CD4-positive, alpha-beta T cell (primary cell): ENCODE measurements around the gene MTMR8. TPM values are rescaled to one million over a fixed set of nuclear protein-coding genes. Genes with fewer than 3 reads are reported as not detected.

Experiments used
- ATAC-seq: fragments of 200-7000 bp; cut with Tn5 transposase; one replicate; pipeline ENCODE4 v1.10.0; 2022; ENCODE audit warnings: mild to moderate bottlenecking; ENCODE audit not compliant: poor library complexity
- CTCF ChIA-PET: fragments of 350-600 bp; sonication (Branson Sonifier 250); formaldehyde crosslinking; loops from one replicate; lab custom pipeline; 2021; ENCODE audit warnings: antibody characterized with exemption, inconsistent platforms; lab: Charles Lee
- POLR2A ChIA-PET: fragments of 350-600 bp; sonication (Branson Sonifier 250); formaldehyde crosslinking; loops from one replicate; lab custom pipeline; 2021; ENCODE audit warnings: antibody characterized with exemption, inconsistent platforms; lab: Charles Lee
- DNase-seq, 14 experiments: peaks; one replicate each; pipeline ENCODE4 v3.0.0-alpha.2; 2013 to 2020; ENCODE audit warnings: mixed read lengths in 2 of 14
- H3K27ac ChIP-seq, 2 donors: one replicate each; pipeline versions ENCODE4 v1.5.1 to v1.7.0; 2013; ENCODE audit warnings: low read length in 2 of 2, low read depth in 1 of 2, mild to moderate bottlenecking in 1 of 2
- H3K27me3 ChIP-seq, 2 experiments: 1 replicate in 1 of 2; 2 replicates in 1 of 2; pipeline versions ENCODE4 v1.6.1 to v1.7.0; 2013; ENCODE audit warnings: low read length in 2 of 2, control low read depth in 1 of 2, mild to moderate bottlenecking in 1 of 2, moderate library complexity in 1 of 2; ENCODE audit not compliant: insufficient read depth in 2 of 2, control insufficient read depth in 1 of 2
- H3K36me3 ChIP-seq: one replicate; pipeline ENCODE4 v1.6.1; 2013; ENCODE audit warnings: low read length, control low read depth; ENCODE audit not compliant: insufficient read depth
- H3K4me1 ChIP-seq: one replicate; pipeline ENCODE4 v1.6.1; 2013; ENCODE audit warnings: low read length, control low read depth; ENCODE audit not compliant: insufficient read depth
- H3K4me3 ChIP-seq: one replicate; pipeline ENCODE4 v1.5.1; 2013; ENCODE audit warnings: mild to moderate bottlenecking, low read length, moderate library complexity
- H3K9me3 ChIP-seq, 2 experiments: 1 replicate in 1 of 2; 2 replicates in 1 of 2; pipeline versions ENCODE4 v1.6.1 to v1.7.0; 2013; ENCODE audit warnings: low read length in 2 of 2, mild to moderate bottlenecking in 2 of 2, control low read depth in 1 of 2, moderate library complexity in 1 of 2; ENCODE audit not compliant: control insufficient read depth in 1 of 2, insufficient read depth in 1 of 2
- H3K27ac Mint-ChIP-seq: one replicate; pipeline ENCODE4 v1.8.0; 2020; ENCODE audit warnings: mixed read lengths
- H3K27me3 Mint-ChIP-seq: one replicate; pipeline ENCODE4 v1.8.0; 2021; ENCODE audit warnings: mixed read lengths
- H3K36me3 Mint-ChIP-seq: one replicate; pipeline ENCODE4 v1.8.0; 2021; ENCODE audit warnings: low read depth, mixed read lengths
- H3K4me1 Mint-ChIP-seq: one replicate; pipeline ENCODE4 v1.8.0; 2021; ENCODE audit warnings: low read depth, mixed read lengths
- H3K4me3 Mint-ChIP-seq: one replicate; pipeline ENCODE4 v1.8.0; 2020; ENCODE audit warnings: mild to moderate bottlenecking, mixed read lengths
- H3K9me3 Mint-ChIP-seq: one replicate; pipeline ENCODE4 v1.8.0; 2020; ENCODE audit warnings: mixed read lengths
- CTCF ChIP-seq: fragments of 200-600 bp; IDR thresholded peaks from one replicate; pipeline ENCODE4 v1.8.0; 2022; ENCODE audit warnings: antibody characterized with exemption, mild to moderate bottlenecking
- intact Hi-C, 2 experiments: fragments of 100-400 bp; cut with DNase I in 1 of 2; cut with micrococcal nuclease in 1 of 2; formaldehyde crosslinking; loops; one replicate each; pipeline versions ENCODE4 v1.15.1 to v1.9.0; 2023 to 2025; cut with DNase I, micrococcal nuclease
- total RNA-seq, 174 experiments: library from RNA in 2 of 174; stranded (reverse) in 2 of 174; gene quantifications; one replicate each; pipeline ENCODE4 v1.2.3 and lab custom pipeline; 2021 to 2026

Gene MTMR8
- total RNA-seq, 2 experiments from 2014 or later = 2.3 to 3.1 TPM

GRCh38 chrX:64338296-64338695 is 57.0 kb downstream of the MTMR8 start:
- DNase-seq (no peak), ATAC-seq (no peak)
- ChIA-PET CTCF (no interaction called here), POLR2A (no interaction called here)
- peaks cover 9% of the 10 kb centered on the region for H3K36me3 ChIP-seq
- H3K27me3 ChIP-seq = no peaks in the 10 kb centered on the region
- no peaks in the 10 kb centered on the region for H3K4me1 Mint-ChIP-seq
- no peaks in the 10 kb centered on the region for H3K27me3 Mint-ChIP-seq
- H3K4me3 ChIP-seq = no peak overlapping the region
- H3K9me3 Mint-ChIP-seq = no peaks in the 10 kb centered on the region
- intact Hi-C loops = no loop called here
- no peak for TF ChIP-seq CTCF
- H3K9me3 ChIP-seq = no peaks in the 10 kb centered on the region
- H3K27ac Mint-ChIP-seq = no peak overlapping the region
- H3K4me3 Mint-ChIP-seq = no peak overlapping the region
- H3K36me3 Mint-ChIP-seq = peaks cover 35% of the 10 kb centered on the region
- no peak overlapping the region for H3K27ac ChIP-seq
- H3K4me1 ChIP-seq = no peaks in the 10 kb centered on the region

GRCh38 chrX:64334467-64334866 is 60.8 kb downstream of the MTMR8 start:
- ChIA-PET CTCF (interaction anchor here (0.6 kb wide), 1 partner anchor 70 kb away, joined by 3 read pairs; no protein-coding TSS in a partner anchor), POLR2A (no interaction called here)
- no peak for ATAC-seq

GRCh38 chrX:64330284-64330683 is 65.0 kb downstream of the MTMR8 start:
- Histone ChIP-seq H3K9me3 (no peaks in the 10 kb centered on the region), H3K36me3 (peaks cover 40% of the 10 kb centered on the region), H3K27me3 (no peaks in the 10 kb centered on the region), H3K4me3 (no peak overlapping the region), H3K4me1 (no peaks in the 10 kb centered on the region), H3K27ac (no peak overlapping the region)
- TF ChIP-seq CTCF = no peak
- no peaks in the 10 kb centered on the region for H3K27me3 Mint-ChIP-seq
- H3K9me3 Mint-ChIP-seq = peaks cover under 1% of the 10 kb centered on the region
- ChIA-PET POLR2A (no interaction called here), CTCF (no interaction called here)
- peaks cover 26% of the 10 kb centered on the region for H3K36me3 Mint-ChIP-seq
- H3K4me1 Mint-ChIP-seq = no peaks in the 10 kb centered on the region
- H3K4me3 Mint-ChIP-seq = no peak overlapping the region
- intact Hi-C loops = no loop called here
- ATAC-seq (no peak), DNase-seq (no peak)
- H3K27ac Mint-ChIP-seq = no peak overlapping the region

More at GRCh38 chrX:64334467-64334866, 60.8 kb downstream of the MTMR8 start:
- H3K9me3 ChIP-seq = no peaks in the 10 kb centered on the region
- no peak overlapping the region for H3K27ac Mint-ChIP-seq
- H3K4me3 Mint-ChIP-seq = no peak overlapping the region
- H3K27me3 Mint-ChIP-seq = no peaks in the 10 kb centered on the region
- H3K36me3 ChIP-seq = peaks cover 14% of the 10 kb centered on the region
- no peaks in the 10 kb centered on the region for H3K4me1 Mint-ChIP-seq
- H3K9me3 Mint-ChIP-seq = no peaks in the 10 kb centered on the region
- no peak for TF ChIP-seq CTCF
- DNase-seq = no peak
- no peaks in the 10 kb centered on the region for H3K27me3 ChIP-seq
- peaks cover 16% of the 10 kb centered on the region for H3K36me3 Mint-ChIP-seq
- no peak overlapping the region for H3K27ac ChIP-seq
- no peak overlapping the region for H3K4me3 ChIP-seq
- H3K4me1 ChIP-seq = no peaks in the 10 kb centered on the region
- intact Hi-C loops = no loop called here
